CD4-positive, alpha-beta T cell treated with Interleukin-4 for 4 hours (primary cell): ENCODE results near the gene GNG13.
"Not testable (repeated sequence)": the region's sequence is repeated elsewhere in the genome, so short reads cannot be mapped to it uniquely, and the experiment has no call there.

Source experiments
- DNase-seq: peaks from one replicate; pipeline ENCODE4 v3.0.0-alpha.2; 2020

Gene GNG13

GRCh38 chr16:776824-777223, 23.7 kb downstream of the GNG13 start:
- DNase-seq, result no peak

GRCh38 chr16:776298-776697, 24.2 kb downstream of the GNG13 start:
- not testable (repeated sequence) for DNase-seq

- no peak for DNase-seq
Observed at GRCh38 chr16:775236-775796, 25.2 kb downstream of the GNG13 start.

- no peak for DNase-seq
Observed at GRCh38 chr16:774086-775001, 26.2 kb downstream of the GNG13 start.

- DNase-seq, result no peak
Observed at GRCh38 chr16:772959-773358, 27.6 kb downstream of the GNG13 start.

GRCh38 chr16:770411-770810, 30.1 kb downstream of the GNG13 start:
- DNase-seq, result no peak

- DNase-seq, result no peak
Observed at GRCh38 chr16:769934-770333, 30.6 kb downstream of the GNG13 start.

GRCh38 chr16:769184-769784, 31.2 kb downstream of the GNG13 start:
- DNase-seq, result no peak

GRCh38 chr16:768428-768827, 32.1 kb downstream of the GNG13 start:
- no peak for DNase-seq

- DNase-seq, result no peak
Observed at GRCh38 chr16:767743-768235, 32.7 kb downstream of the GNG13 start.

- DNase-seq, result no peak
Observed at GRCh38 chr16:766820-767640, 33.5 kb downstream of the GNG13 start.

- no peak for DNase-seq
Observed at GRCh38 chr16:766008-766819, 34.3 kb downstream of the GNG13 start.

GRCh38 chr16:765488-765865, 35.1 kb downstream of the GNG13 start:
- no peak for DNase-seq

GRCh38 chr16:764848-765487, 35.6 kb downstream of the GNG13 start:
- DNase-seq, result no peak

- DNase-seq, result no peak
Observed at GRCh38 chr16:764184-764750, 36.3 kb downstream of the GNG13 start.

GRCh38 chr16:763369-764183, 37.0 kb downstream of the GNG13 start:
- no peak for DNase-seq

GRCh38 chr16:762595-763268, 37.8 kb downstream of the GNG13 start:
- no peak for DNase-seq

- no peak for DNase-seq
Observed at GRCh38 chr16:761625-762513, 38.7 kb downstream of the GNG13 start.
